Epidermal melanocyte (primary cell): Measurements from ENCODE around the gene NLRC3.

Experiments
- DNase-seq: peaks from one replicate; pipeline ENCODE4 v3.0.0; 2011; ENCODE audit warnings: low spot score; ENCODE audit not compliant: insufficient read length

The NLRC3 gene

GRCh38 chr16:3598236-3598635, 21.0 kb upstream of the NLRC3 start:
- no peak for DNase-seq

GRCh38 chr16:3597676-3598075, 20.5 kb upstream of the NLRC3 start:
- DNase-seq: peak; percentile 6

GRCh38 chr16:3597226-3597625, 20.0 kb upstream of the NLRC3 start:
- DNase-seq: peak; percentile 9

GRCh38 chr16:3596101-3596861, 19.1 kb upstream of the NLRC3 start:
- DNase-seq: peak; percentile 18

GRCh38 chr16:3595521-3596021, 18.4 kb upstream of the NLRC3 start:
- DNase-seq: no peak

- peak; percentile 5 for DNase-seq
Observed at GRCh38 chr16:3595110-3595486, 17.9 kb upstream of the NLRC3 start.

- peak; percentile 9 for DNase-seq
Observed at GRCh38 chr16:3594316-3595109, 17.3 kb upstream of the NLRC3 start.

GRCh38 chr16:3592559-3592958, 15.4 kb upstream of the NLRC3 start:
- peak; percentile 11 for DNase-seq

GRCh38 chr16:3591991-3592390, 14.8 kb upstream of the NLRC3 start:
- DNase-seq: peak; percentile 1

- no peak for DNase-seq
Observed at GRCh38 chr16:3591436-3591803, 14.2 kb upstream of the NLRC3 start.

- DNase-seq: no peak
Observed at GRCh38 chr16:3590736-3591435, 13.7 kb upstream of the NLRC3 start.

- no peak for DNase-seq
Observed at GRCh38 chr16:3589991-3590701, 12.9 kb upstream of the NLRC3 start.

GRCh38 chr16:3589441-3589921, 12.3 kb upstream of the NLRC3 start:
- no peak for DNase-seq

GRCh38 chr16:3589001-3589400, 11.8 kb upstream of the NLRC3 start:
- no peak for DNase-seq

GRCh38 chr16:3587547-3588110, 10.4 kb upstream of the NLRC3 start:
- no peak for DNase-seq

- DNase-seq: no peak
Observed at GRCh38 chr16:3584412-3584811, 7.2 kb upstream of the NLRC3 start.

GRCh38 chr16:3583303-3584038, 6.3 kb upstream of the NLRC3 start:
- no peak for DNase-seq

GRCh38 chr16:3582276-3583165, 5.3 kb upstream of the NLRC3 start:
- DNase-seq: no peak

GRCh38 chr16:3581392-3581791, 4.2 kb upstream of the NLRC3 start:
- no peak for DNase-seq
